Eye (tissue), 1 donor: ENCODE results near the gene TMPRSS7.

Source experiments
- DNase-seq: peaks from one replicate; pipeline ENCODE4 v3.0.0-alpha.2; 2015

The TMPRSS7 gene

DNA sequence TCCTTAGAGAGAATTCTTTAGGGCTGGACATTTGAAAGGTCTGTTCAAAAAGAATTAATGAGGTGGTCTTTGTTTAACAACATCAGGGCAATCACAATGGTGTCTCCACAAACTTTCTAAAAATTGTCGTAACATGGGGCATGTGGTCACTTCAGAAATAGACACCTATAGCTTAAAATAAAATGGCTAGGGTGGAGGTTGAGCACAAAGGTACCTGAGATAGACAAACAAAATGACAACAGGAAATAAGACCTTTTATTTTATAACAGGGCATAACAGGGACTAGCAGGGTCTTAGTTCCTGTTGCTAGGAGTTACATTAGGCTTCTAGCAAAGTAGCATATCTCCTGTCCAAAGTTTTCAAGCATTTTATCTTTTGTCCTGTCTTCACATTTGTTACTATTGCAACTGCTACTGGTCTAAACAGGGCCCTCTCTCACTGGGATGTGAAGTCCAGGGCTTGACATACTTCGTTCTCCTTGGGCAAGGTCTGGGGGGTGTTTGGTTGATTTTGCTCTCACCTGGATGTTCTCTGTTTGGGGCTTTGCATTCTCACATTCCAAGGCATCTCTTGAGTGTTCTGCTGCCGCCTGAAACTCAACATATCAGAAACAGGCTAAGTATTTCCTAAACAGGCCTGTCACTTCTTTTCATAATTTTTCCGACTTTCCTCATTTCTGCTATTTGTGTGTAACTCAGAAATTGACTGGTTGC, 95.5 kb downstream of the TMPRSS7 start:
- DNase-seq: no peak

DNA sequence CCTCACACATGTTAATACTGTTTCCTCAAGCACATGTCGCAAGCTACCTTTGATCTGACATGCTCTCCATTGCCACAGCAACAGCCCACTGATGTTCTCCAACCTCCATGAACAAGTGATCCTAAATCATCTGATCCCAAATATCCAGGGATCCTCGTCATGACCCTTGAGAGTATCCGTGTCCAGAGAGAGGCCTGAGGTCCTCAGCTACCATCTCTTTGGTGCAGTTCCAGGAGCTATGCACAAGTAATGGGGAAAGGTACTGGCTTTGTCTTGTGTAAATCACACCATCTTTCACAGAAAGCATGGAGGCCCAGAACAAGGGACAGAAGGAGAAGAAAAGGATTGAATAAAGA, 96.1 kb downstream of the TMPRSS7 start:
- no peak for DNase-seq
